Neural crest cell (in vitro differentiated cells): ENCODE data around the gene C1QL2. TPM values are rescaled to one million over a fixed set of nuclear protein-coding genes. Genes with fewer than 3 reads are reported as not detected.

ENCODE experiments used
- DNase-seq: peaks from one replicate; pipeline ENCODE4 v3.0.0; 2021; ENCODE audit warnings: low read depth, mixed read lengths, low spot score
- H3K27ac Mint-ChIP-seq: one replicate; pipeline ENCODE4 v1.8.0; 2021; ENCODE audit warnings: mild to moderate bottlenecking, mixed read lengths; ENCODE audit not compliant: unreplicated experiment
- H3K27me3 Mint-ChIP-seq: 2 replicates; pipeline ENCODE4 v1.8.0; 2021; ENCODE audit warnings: low read depth, mild to moderate bottlenecking, mixed read lengths
- H3K36me3 Mint-ChIP-seq: 2 replicates; pipeline ENCODE4 v1.8.0; 2021; ENCODE audit warnings: low read depth, mild to moderate bottlenecking, mixed read lengths
- H3K4me1 Mint-ChIP-seq: 2 replicates; pipeline ENCODE4 v1.8.0; 2021; ENCODE audit warnings: mixed read lengths
- H3K4me3 Mint-ChIP-seq: one replicate; pipeline ENCODE4 v1.8.0; 2021; ENCODE audit warnings: mild to moderate bottlenecking, mixed read lengths
- H3K9me3 Mint-ChIP-seq: 2 replicates; pipeline ENCODE4 v1.8.0; 2021; ENCODE audit warnings: mixed read lengths
- CTCF ChIP-seq: fragments of 200-600 bp; sonication (generic); conservative IDR thresholded peaks from 2 replicates; pipeline ENCODE4 v1.5.0; 2021; ENCODE audit warnings: antibody characterized with exemption, mild to moderate bottlenecking
- total RNA-seq: library from RNA; stranded (reverse); gene quantifications from 2 replicates; pipeline ENCODE4 v1.2.1, GENCODE V29; 2021

Gene C1QL2
- total RNA-seq, 1 donor from 2014 or later = not detected

- no peak for TF ChIP-seq CTCF
- no peak for DNase-seq
- H3K36me3 Mint-ChIP-seq = no peaks in the 10 kb centered on the region
Observed at GRCh38 chr2:119184512-119184911, 26.0 kb upstream of the C1QL2 start.

DNA sequence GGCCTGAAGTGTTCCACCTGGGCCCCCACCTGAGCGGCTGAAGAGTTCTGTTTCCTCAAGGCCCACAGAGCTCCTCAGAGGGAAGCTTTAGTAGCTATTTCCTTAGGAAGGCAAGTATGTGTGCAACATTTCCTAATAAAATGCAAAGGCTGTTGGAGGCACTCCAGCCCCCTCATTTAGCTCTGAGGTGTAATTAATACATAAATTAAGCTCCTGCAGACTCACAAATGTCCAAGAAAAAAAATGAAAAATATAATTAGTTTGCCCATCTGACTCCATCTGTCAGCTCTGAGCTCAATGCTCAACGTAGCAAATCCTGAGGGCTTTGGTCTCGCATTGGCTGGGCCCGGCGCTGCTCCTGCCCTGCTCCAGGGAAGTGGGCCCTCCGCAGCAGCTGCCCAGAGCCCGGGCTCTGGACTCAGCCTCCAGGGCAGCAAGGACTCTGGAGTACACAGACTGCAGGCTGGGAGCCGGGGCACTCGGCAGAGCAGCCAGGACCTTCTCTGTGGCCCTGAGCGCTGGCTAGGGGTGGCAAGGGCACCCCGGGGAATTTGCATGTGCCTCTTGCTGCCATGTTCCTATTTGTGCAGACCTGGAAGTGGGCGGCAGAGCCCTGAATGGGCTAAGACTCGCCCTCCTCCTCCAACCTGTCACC is 23.4 kb upstream of the C1QL2 start:
- H3K4me1 Mint-ChIP-seq = no peaks in the 10 kb centered on the region
- no peak overlapping the region for H3K4me3 Mint-ChIP-seq
- no peak for DNase-seq
- no peaks in the 10 kb centered on the region for H3K9me3 Mint-ChIP-seq
- no peaks in the 10 kb centered on the region for H3K27me3 Mint-ChIP-seq
- no peak for TF ChIP-seq CTCF
- no peak overlapping the region for H3K27ac Mint-ChIP-seq
- no peaks in the 10 kb centered on the region for H3K36me3 Mint-ChIP-seq

More at GRCh38 chr2:119184512-119184911, 26.0 kb upstream of the C1QL2 start:
- Mint-ChIP-seq H3K27me3 (no peaks in the 10 kb centered on the region), H3K4me1 (no peaks in the 10 kb centered on the region), H3K4me3 (no peak overlapping the region), H3K9me3 (no peaks in the 10 kb centered on the region), H3K27ac (peak overlapping the region; percentile 54)

DNA sequence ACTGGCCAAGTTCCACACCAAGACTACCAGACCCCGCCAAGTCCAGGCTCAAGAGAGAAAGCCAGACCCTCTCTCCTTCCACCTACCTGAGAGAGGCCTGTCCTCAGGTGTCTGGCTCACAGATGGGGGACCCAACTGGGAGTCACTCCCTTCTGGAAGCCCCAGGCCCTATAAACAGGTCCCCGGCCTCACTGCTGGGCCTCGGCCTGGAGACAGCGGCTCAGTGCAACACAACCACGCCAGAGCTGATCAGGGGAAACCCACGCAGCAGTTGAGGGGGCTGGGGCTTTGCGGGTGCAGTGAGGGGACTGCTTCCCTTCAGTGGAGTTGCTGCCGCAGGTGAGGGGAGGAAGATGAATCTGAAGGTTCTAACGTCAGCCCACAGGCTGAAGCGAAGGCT is 22.8 kb upstream of the C1QL2 start:
- no peak for DNase-seq
- Mint-ChIP-seq H3K9me3 (no peaks in the 10 kb centered on the region), H3K27me3 (no peaks in the 10 kb centered on the region), H3K4me1 (no peaks in the 10 kb centered on the region), H3K27ac (no peak overlapping the region), H3K36me3 (no peaks in the 10 kb centered on the region), H3K4me3 (no peak overlapping the region)
- no peak for TF ChIP-seq CTCF

- no peak for TF ChIP-seq CTCF
- no peaks in the 10 kb centered on the region for H3K27me3 Mint-ChIP-seq
- no peak overlapping the region for H3K27ac Mint-ChIP-seq
- H3K4me1 Mint-ChIP-seq = no peaks in the 10 kb centered on the region
- no peak overlapping the region for H3K4me3 Mint-ChIP-seq
- no peak for DNase-seq
- H3K9me3 Mint-ChIP-seq = no peaks in the 10 kb centered on the region
- H3K36me3 Mint-ChIP-seq = no peaks in the 10 kb centered on the region
Observed at GRCh38 chr2:119180892-119181291, 22.3 kb upstream of the C1QL2 start.

- no peak for TF ChIP-seq CTCF
- no peaks in the 10 kb centered on the region for H3K9me3 Mint-ChIP-seq
- H3K4me1 Mint-ChIP-seq = no peaks in the 10 kb centered on the region
- H3K27me3 Mint-ChIP-seq = no peaks in the 10 kb centered on the region
- H3K4me3 Mint-ChIP-seq = no peak overlapping the region
- no peaks in the 10 kb centered on the region for H3K36me3 Mint-ChIP-seq
- no peak overlapping the region for H3K27ac Mint-ChIP-seq
- no peak for DNase-seq
Observed at GRCh38 chr2:119179991-119180390, 21.4 kb upstream of the C1QL2 start.
